Measurements from ENCODE around the gene ZFPM1.

The ZFPM1 gene

DNA sequence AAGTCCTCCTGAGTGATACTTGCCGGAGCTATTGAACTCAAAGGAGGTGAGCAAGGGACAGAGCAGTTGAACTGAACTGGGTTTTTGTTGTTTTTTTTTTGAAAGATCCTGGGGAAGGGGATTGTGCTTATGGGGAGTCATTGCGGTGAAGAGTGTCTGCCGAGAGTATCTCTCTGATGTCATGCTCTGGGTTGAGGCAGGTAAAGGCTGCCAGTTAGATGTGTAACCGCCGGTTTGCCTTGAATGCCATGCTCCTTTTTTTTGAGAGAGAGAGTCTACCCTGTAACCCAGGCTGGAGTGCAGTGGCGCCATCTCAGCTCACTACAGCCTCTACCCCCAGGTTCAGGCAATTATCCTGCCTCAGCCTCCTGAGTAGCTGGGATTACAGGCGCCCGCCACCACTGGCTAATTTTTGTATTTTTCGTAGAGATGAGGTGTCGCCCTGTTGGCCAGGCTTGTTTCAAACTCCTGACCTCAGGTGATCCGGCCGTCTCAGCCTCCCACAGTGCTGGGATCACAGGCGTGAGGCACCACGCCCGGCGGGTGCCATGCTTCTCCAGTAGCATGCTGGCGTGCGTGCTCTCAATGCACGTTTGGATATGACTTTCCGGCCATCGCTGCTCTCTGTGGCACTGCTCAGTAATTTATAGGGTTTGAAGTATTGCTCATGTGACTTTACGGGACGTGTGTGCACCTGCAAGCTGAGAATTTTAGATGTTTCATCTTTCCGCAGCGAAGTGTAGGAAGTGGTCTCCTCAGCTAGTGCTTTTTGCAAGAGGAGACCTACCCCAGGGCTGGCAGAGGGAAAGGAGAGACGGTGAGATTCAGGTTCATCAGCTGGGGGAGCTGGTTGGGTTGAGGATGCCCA lies 125.6 kb downstream of the ZFPM1 start:
- DNase-seq, result no peak

DNA sequence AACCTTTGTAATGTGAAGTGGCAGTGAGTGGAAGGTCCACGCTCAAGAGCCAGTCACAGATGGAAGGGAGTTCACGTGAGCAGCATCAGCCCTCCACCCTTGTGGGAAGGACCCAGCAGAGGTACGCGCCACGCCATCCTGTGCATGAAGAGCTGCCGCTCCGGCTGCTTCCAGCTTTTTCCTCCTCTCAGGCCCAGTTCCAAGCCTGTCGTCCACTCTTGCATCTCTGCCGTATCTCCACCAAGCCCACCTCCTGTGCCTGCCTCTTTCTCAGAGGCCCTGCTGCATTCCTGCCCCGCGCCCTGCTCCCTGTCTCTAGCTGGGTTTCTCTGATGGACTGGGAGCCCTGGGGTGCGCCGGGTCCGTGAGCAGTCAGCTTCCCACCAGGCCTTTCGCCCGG lies 127.3 kb downstream of the ZFPM1 start:
- no peak for DNase-seq

DNA sequence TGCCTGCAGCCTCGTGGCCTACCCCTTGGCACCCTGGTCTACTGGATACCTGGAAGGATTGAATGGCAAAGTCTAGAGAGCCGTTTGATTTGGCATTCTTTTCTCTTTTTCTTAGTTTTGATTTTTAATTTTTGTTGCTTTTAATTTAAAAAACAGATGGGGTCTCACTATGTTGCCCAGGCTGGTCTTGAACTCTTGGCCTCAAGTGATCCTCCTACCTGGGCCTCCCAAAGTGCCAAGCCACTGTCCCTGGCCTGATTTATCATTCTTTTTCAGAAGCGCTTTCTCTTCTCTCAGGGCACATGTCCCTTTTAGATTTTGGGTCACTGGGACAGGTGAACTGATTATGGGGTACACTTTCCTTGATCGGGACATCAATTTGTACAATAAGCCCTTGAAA lies 128.0 kb downstream of the ZFPM1 start:
- DNase-seq, result no peak

DNA sequence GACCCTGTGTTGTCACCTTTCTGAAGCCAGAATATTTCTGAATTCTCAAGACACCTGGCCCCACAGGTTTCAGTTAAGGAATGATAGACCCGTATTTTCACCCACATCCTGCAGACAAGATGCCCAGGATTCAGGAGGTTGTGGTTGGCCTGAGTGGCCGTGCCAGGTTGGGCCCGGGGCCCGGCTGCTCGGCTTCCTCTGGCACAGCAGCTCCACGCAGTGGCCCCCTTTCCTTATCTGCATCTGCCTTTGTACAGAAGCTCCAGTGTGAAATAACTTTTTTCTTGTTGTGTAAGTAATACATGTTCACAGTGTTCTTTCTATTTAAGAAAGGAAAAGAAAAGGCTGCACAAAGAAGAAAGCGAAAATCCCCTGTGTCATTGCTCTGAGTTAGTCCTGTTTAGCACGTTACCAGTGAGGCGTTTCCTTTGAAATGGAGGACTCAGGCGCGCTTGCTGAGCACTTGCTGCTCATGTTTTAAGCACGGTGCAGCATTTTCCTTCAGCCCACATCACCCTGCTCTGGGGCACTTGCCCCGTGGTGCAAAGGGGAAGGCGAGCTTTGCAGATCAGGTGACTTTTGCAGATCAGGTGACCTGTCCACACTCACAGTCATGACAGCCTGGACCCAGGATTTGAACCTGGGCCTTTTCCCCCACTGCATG lies 130.0 kb downstream of the ZFPM1 start:
- DNase-seq, result no peak

- no peak for DNase-seq
These were observed 131.6 kb downstream of the ZFPM1 start for GRCh38 chr16:88584676-88585075.

DNA sequence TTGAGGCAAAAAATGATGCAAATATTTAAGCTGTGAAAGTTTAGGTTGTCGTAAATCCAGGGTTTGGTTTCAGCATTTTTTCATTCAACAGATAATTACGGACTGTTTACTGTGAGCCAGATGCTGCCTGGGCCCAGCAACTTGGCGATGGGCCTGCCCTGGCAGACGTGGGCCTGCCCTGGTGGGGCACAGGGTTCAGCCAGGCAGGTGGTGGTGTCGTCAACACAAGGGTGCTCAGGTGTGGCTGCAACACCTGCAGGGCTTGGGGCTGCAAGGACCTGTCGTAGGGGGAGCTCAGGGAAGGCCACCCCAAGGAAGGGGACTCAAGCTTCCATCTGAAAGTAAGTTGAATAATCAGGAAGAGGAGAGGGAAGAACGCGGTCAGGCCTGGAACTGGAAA lies 132.2 kb downstream of the ZFPM1 start:
- DNase-seq, result no peak

DNA sequence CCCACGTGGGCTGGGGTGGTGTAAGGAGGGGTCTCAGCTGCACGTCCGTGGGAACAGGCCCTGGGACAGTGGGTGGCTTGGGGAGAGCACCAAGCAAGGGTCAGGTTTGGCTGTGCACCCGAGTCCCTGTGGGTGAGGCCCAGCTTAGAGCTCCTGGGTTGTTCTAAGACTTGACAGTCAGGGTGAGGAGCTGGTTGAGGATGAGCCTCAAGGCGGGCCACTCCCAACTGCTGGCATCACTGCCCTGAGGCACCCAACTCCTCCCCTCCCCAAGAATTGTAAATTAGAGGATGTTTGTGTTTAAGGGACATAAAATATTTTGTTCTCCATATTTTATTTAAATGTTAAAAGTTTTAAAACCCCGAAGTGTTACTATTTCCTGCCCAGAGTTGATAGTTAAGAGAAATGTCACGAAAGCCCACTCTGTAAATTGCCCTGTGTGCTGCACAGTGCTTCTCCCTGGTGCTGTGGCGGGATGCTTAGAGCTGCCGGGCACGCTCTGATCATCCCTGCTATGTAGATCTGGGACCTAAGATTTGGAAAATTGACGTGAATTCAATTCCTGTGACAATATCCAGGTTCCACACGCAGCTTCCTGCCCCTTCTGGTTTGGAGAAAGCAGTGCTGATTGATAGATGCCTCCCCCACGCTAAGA lies 133.0 kb downstream of the ZFPM1 start:
- DNase-seq, result no peak
